ENCODE measurements around the gene CLPSL1. TPM values are rescaled to one million over a fixed set of nuclear protein-coding genes. Genes with fewer than 3 reads are reported as not detected.

The CLPSL1 gene
- polyA plus RNA-seq, 1 experiment, result not detected

DNA sequence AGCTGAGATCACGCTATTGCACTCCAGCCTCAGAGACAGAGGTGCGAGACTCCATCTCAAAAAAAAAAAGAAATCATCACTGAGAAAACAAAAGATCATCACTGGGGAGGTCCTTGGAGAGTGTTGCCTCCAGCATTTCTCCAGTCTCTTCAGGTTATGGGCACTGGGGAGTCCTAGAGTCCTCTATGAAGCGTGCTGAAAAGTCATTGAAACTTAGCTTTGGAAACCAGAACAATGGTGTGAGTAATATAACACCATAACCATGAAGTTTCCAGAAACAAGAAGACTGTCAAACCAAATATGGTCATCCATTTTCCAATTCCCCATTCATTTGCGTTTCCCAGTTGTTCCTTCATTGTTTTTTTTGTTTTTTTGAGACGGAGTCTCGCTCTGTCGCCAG, 30.3 kb upstream of the CLPSL1 start:
- Histone ChIP-seq H3K4me3 (ENCODE audit: low read depth, low read length) (no peak overlapping the region), H3K27me3 (ENCODE audit: control insufficient read depth, insufficient read depth, low read length) (no peaks in the 10 kb centered on the region; the same call in 1 of the 2 replicates), H3K36me3 (ENCODE audit: control insufficient read depth, insufficient read depth, low read length) (no peaks in the 10 kb centered on the region)
- TF ChIP-seq, protein P1, sequence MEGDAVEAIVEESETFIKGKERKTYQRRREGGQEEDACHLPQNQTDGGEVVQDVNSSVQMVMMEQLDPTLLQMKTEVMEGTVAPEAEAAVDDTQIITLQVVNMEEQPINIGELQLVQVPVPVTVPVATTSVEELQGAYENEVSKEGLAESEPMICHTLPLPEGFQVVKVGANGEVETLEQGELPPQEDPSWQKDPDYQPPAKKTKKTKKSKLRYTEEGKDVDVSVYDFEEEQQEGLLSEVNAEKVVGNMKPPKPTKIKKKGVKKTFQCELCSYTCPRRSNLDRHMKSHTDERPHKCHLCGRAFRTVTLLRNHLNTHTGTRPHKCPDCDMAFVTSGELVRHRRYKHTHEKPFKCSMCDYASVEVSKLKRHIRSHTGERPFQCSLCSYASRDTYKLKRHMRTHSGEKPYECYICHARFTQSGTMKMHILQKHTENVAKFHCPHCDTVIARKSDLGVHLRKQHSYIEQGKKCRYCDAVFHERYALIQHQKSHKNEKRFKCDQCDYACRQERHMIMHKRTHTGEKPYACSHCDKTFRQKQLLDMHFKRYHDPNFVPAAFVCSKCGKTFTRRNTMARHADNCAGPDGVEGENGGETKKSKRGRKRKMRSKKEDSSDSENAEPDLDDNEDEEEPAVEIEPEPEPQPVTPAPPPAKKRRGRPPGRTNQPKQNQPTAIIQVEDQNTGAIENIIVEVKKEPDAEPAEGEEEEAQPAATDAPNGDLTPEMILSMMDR (IDR thresholded peaks at IDR 0.05; ENCODE audit: insufficient read depth, low read depth, low read length), result no peak
- DNase-seq (ENCODE audit: low read depth), result no peak
- ChIA-PET CTCF (interaction anchor here (1.2 to 2.4 kb wide), 2 partner anchors 13 to 19 kb away, joined by 3 to 15 read pairs; partner anchors contain the start of gene ARMC12), POLR2A (no interaction called here)

DNA sequence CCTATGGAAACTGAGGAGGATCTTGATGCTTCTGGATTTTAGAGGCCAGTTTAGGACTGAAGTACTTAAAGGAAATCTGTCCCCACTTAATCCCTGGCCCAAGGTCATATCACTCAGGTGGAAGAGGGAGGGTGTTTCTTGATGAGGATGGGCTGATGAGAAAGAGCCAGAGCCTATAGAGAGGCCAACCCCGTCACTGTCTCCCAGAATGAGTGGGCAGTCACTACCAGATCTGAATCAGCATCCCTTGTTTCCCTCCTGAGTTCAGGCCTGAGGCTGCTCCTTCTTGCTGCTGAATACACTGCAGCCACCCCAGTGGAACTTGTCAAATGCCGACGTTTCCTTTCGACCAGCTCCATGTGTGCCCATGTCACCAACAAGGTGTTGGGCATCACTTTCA, 29.2 kb upstream of the CLPSL1 start:
- TF ChIP-seq, protein P1 (IDR thresholded peaks at IDR 0.05; ENCODE audit: insufficient read depth, low read depth, low read length), result no peak
- ChIA-PET POLR2A (no interaction called here), CTCF (interaction anchor here (0.6 to 2.4 kb wide), 5 partner anchors 12 to 183 kb away, joined by 3 to 15 read pairs (median 3); partner anchors contain the start of gene ARMC12)
- H3K27me3 ChIP-seq (ENCODE audit: control insufficient read depth, insufficient read depth, low read length), result no peaks in the 10 kb centered on the region; the same call in 1 of the 2 replicates
- H3K4me3 ChIP-seq (ENCODE audit: low read depth, low read length), result no peak overlapping the region
- H3K36me3 ChIP-seq (ENCODE audit: control insufficient read depth, insufficient read depth, low read length), result no peaks in the 10 kb centered on the region
- no peak for DNase-seq (ENCODE audit: low read depth)

DNA sequence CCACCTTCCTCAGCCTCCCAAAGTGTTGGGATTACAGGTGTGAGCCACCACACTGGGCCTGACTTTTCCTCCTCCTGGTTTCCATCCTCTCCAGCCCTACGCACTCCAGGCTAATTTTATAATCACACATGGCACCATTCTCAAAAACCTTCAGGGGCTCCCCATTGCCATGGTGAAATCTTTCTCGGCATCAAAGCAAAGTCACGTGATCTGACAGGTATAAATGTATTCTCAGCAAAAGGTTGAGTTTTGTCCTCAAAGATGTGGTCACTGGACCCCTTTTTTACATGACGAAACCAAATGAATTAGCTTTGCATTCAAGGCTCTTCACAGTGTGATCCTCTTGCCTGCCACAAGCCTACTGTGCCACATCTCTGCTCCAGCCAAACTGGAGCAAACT, 28.5 kb upstream of the CLPSL1 start:
- Histone ChIP-seq H3K27me3 (ENCODE audit: control insufficient read depth, insufficient read depth, low read length) (no peaks in the 10 kb centered on the region; the same call in 1 of the 2 replicates), H3K36me3 (ENCODE audit: control insufficient read depth, insufficient read depth, low read length) (no peaks in the 10 kb centered on the region), H3K4me3 (ENCODE audit: low read depth, low read length) (no peak overlapping the region)
- ChIA-PET CTCF (interaction anchor here (1.3 kb wide), 1 partner anchor 184 kb away, joined by 3 read pairs; no protein-coding TSS in a partner anchor), POLR2A (no interaction called here)
- TF ChIP-seq, protein P1 (IDR thresholded peaks at IDR 0.05; ENCODE audit: insufficient read depth, low read depth, low read length), result no peak
- no peak for DNase-seq (ENCODE audit: low read depth)

DNA sequence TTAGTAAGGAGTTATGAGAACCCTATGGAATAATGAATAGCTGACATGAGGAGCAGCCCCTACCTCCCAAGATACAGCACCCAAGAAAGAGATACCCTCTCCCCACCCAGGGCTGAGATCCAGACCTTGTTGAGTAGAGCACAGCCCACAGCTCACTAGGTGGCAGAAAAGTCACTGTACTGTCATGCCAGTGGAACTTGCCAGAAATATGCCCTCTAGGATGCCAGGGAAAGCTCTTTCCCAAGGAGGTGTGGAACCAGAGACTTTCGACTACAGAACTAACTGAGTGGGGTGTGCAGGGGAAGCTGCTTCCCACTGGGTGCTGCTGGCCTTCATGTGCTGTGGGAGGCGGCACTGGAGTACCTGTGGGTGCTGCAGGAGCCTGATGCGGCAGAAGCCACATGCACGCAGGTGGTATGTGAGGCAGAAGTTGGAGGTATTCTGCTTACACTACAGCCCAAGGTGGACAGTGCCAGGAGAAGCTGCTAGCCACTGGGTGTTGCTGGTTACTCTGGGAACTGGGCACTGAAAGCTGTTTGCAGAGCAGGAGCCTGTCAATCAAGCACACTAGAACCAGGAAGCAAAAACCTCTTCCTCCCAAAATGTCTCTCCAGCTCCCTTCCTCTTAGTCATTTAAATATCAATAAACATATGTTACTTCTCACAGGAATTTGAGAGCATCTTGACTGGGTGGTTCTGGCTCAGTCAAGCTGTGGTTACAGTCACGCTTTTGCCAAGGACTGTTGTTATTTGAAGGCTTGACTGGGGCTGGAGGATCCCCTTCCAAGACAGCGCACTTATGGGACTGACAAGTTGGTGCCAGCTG, 26.2 kb upstream of the CLPSL1 start:
- no peak for DNase-seq (ENCODE audit: low read depth)
- Histone ChIP-seq H3K36me3 (ENCODE audit: control insufficient read depth, insufficient read depth, low read length) (no peaks in the 10 kb centered on the region), H3K27me3 (ENCODE audit: control insufficient read depth, insufficient read depth, low read length) (no peaks in the 10 kb centered on the region; the same call in 1 of the 2 replicates), H3K4me3 (ENCODE audit: low read depth, low read length) (no peak overlapping the region)
- TF ChIP-seq, protein P1 (IDR thresholded peaks at IDR 0.05; ENCODE audit: insufficient read depth, low read depth, low read length), result no peak
- ChIA-PET CTCF (interaction anchor here (0.6 to 1.3 kb wide), 6 partner anchors 12 to 215 kb away, joined by 3 to 4 read pairs (median 3); no protein-coding TSS in a partner anchor), POLR2A (no interaction called here)

DNA sequence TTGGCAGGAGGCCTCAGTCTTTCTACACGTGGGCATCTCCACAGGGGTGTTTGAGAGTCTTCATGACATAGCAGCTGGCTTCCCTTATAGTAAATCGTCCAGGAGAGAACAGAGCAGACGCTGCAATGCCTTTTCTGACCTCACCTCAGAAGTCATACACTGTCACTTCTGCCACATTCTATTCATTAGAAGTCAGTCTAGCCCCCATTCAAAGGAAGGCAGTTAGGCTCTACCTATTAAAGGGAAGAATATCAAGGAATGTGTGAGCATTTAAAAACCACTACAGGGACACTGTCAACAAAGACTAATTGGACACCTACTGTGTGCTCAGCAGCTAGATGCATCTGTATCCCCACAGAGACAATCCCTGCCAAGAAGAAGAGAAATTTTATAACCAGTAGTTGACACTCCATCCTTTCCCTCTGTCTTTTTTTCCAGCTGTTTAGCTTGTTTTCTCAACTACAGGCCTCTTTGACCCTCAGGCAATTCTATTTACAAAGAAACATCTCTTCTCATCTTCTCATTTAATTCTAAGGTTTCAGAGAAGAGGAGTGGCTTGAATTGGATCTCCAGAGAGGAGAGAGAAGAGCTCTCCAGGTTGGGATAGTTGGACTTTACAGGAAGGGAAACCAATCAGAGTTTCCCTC, 25.4 kb upstream of the CLPSL1 start:
- Histone ChIP-seq H3K27me3 (ENCODE audit: control insufficient read depth, insufficient read depth, low read length) (peaks cover 2% of the 10 kb centered on the region), H3K36me3 (ENCODE audit: control insufficient read depth, insufficient read depth, low read length) (no peaks in the 10 kb centered on the region), H3K4me3 (ENCODE audit: low read depth, low read length) (no peak overlapping the region)
- POLR2A ChIA-PET, result no interaction called here
- CTCF ChIA-PET, result interaction anchor here (0.9 to 1.0 kb wide), 2 partner anchors 12 to 19 kb away, joined by 3 read pairs; no protein-coding TSS in a partner anchor
- no peak for DNase-seq (ENCODE audit: low read depth)
- TF ChIP-seq, protein P1 (IDR thresholded peaks at IDR 0.05; ENCODE audit: insufficient read depth, low read depth, low read length), result no peak

Measured in BJ (cell line).